A673 (cell line): Measurements from ENCODE around the gene ATP8B2.

Experiments used
- EZH2 ChIP-seq: fragments of 200-600 bp; sonication (generic); IDR thresholded peaks from 2 replicates; pipeline ENCODE4 v1.6.1; 2017; ENCODE audit warnings: borderline replicate concordance, low read depth, mild to moderate bottlenecking, mixed read lengths, antibody characterized with exemption, low read length; ENCODE audit not compliant: poor library complexity, severe bottlenecking
- TF ChIP-seq, protein P1 (sequence below): fragments of 300-800, 200-600 bp; sonication (generic); conservative IDR thresholded peaks from 2 replicates; pipeline ENCODE4 v1.5.1; 2017; ENCODE audit warnings: low read depth, mild to moderate bottlenecking, antibody characterized with exemption, low read length, moderate library complexity, mixed read lengths

DNA sequence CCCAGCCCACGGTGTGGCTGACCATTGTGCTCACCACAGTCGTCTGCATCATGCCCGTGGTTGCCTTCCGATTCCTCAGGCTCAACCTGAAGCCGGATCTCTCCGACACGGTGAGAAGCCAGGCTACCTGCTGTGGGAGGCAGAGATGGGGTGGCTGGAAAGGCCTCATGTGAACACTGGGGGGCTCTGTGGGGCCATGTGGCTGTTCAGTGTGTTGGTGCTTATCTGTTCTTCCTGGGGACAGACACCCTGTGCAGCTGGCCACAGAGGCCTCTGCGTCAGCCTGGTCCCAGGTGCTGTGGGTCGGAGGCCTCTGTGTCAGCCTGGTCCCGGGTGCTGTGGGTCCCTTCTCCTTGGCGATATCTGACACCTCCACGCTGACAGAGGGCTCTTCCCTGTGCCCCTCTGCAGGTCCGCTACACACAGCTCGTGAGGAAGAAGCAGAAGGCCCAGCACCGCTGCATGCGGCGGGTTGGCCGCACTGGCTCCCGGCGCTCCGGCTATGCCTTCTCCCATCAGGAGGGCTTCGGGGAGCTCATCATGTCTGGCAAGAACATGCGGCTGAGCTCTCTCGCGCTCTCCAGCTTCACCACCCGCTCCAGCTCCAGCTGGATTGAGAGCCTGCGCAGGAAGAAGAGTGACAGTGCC is 23.2 kb downstream of the ATP8B2 start:
- TF ChIP-seq, protein P1, sequence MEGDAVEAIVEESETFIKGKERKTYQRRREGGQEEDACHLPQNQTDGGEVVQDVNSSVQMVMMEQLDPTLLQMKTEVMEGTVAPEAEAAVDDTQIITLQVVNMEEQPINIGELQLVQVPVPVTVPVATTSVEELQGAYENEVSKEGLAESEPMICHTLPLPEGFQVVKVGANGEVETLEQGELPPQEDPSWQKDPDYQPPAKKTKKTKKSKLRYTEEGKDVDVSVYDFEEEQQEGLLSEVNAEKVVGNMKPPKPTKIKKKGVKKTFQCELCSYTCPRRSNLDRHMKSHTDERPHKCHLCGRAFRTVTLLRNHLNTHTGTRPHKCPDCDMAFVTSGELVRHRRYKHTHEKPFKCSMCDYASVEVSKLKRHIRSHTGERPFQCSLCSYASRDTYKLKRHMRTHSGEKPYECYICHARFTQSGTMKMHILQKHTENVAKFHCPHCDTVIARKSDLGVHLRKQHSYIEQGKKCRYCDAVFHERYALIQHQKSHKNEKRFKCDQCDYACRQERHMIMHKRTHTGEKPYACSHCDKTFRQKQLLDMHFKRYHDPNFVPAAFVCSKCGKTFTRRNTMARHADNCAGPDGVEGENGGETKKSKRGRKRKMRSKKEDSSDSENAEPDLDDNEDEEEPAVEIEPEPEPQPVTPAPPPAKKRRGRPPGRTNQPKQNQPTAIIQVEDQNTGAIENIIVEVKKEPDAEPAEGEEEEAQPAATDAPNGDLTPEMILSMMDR = no peak
- TF ChIP-seq EZH2 = no peak
